ENCODE data around the gene MAPK4. TPM values are rescaled to one million over a fixed set of nuclear protein-coding genes. Genes with fewer than 3 reads are reported as not detected.
"Not testable (repeated sequence)": the region's sequence is repeated elsewhere in the genome, so short reads cannot be mapped to it uniquely, and the experiment has no call there.

The MAPK4 gene
- total RNA-seq, 1 donor from 2014 or later: not detected

GRCh38 chr18:50747849-50748242, 188.0 kb downstream of the MAPK4 start:
- no peak for DNase-seq (ENCODE audit: extremely low read depth, low read depth, low spot score)

- DNase-seq (ENCODE audit: extremely low read depth, low read depth, low spot score): no peak
Measured at GRCh38 chr18:50748243-50749229, 188.6 kb downstream of the MAPK4 start.

GRCh38 chr18:50749421-50749820, 189.5 kb downstream of the MAPK4 start:
- no peak for DNase-seq (ENCODE audit: extremely low read depth, low read depth, low spot score)

- DNase-seq (ENCODE audit: extremely low read depth, low read depth, low spot score): no peak
Measured at GRCh38 chr18:50749945-50750344, 190.1 kb downstream of the MAPK4 start.

GRCh38 chr18:50750546-50750945, 190.7 kb downstream of the MAPK4 start:
- no peak for DNase-seq (ENCODE audit: extremely low read depth, low read depth, low spot score)

GRCh38 chr18:50751490-50751889, 191.6 kb downstream of the MAPK4 start:
- DNase-seq (ENCODE audit: extremely low read depth, low read depth, low spot score): no peak

GRCh38 chr18:50751947-50752346, 192.1 kb downstream of the MAPK4 start:
- DNase-seq (ENCODE audit: extremely low read depth, low read depth, low spot score): no peak

GRCh38 chr18:50753311-50753710, 193.4 kb downstream of the MAPK4 start:
- DNase-seq (ENCODE audit: extremely low read depth, low read depth, low spot score): no peak

GRCh38 chr18:50754297-50754696, 194.4 kb downstream of the MAPK4 start:
- no peak for DNase-seq (ENCODE audit: extremely low read depth, low read depth, low spot score)

- DNase-seq (ENCODE audit: extremely low read depth, low read depth, low spot score): no peak
Measured at GRCh38 chr18:50757358-50757757, 197.5 kb downstream of the MAPK4 start.

- DNase-seq (ENCODE audit: extremely low read depth, low read depth, low spot score): no peak
Measured at GRCh38 chr18:50769463-50769862, 209.6 kb downstream of the MAPK4 start.

GRCh38 chr18:50775207-50775606, 215.3 kb downstream of the MAPK4 start:
- DNase-seq (ENCODE audit: extremely low read depth, low read depth, low spot score): no peak

- DNase-seq (ENCODE audit: extremely low read depth, low read depth, low spot score): no peak
Measured at GRCh38 chr18:50775726-50776125, 215.8 kb downstream of the MAPK4 start.

GRCh38 chr18:50776383-50776782, 216.5 kb downstream of the MAPK4 start:
- DNase-seq (ENCODE audit: extremely low read depth, low read depth, low spot score): no peak

- DNase-seq (ENCODE audit: extremely low read depth, low read depth, low spot score): not testable (repeated sequence)
Measured at GRCh38 chr18:50779021-50779420, 219.1 kb downstream of the MAPK4 start.

Other genes with a start within 250 kb of the MAPK4 start
- gene SKA1, start 185.0 kb upstream of the MAPK4 start, total RNA-seq: 1.7 and 9.8 TPM in 2 replicates